Measurements from ENCODE around the gene CRIM1. TPM values are rescaled to one million over a fixed set of nuclear protein-coding genes. Genes with fewer than 3 reads are reported as not detected.

CRIM1 gene
- total RNA-seq, 4 donors from 2014 or later = 16.4 to 107 (median 29.9) TPM

GRCh38 chr2:36416370-36417165, 61.0 kb downstream of the CRIM1 start:
- TF ChIP-seq CTCF (IDR thresholded peaks at IDR 0.05) = no peak
- no peak for TF ChIP-seq POLR2A (IDR thresholded peaks at IDR 0.05)
- no peaks in the 10 kb centered on the region for H3K9me3 ChIP-seq
- DNase-seq = no peak
- 50 to 53% methylated on average over 7 of the region's 8 CpGs for WGBS, 2 donors
- H3K36me3 ChIP-seq = no peaks in the 10 kb centered on the region
- peaks cover 8 to 77% (median 39%) of the 10 kb centered on the region in 3 donors for H3K4me1 ChIP-seq
- no peaks in the 10 kb centered on the region for H3K27me3 ChIP-seq
- H3K4me3 ChIP-seq = no peak overlapping the region
- intact Hi-C loops (cut with DNase I) = no loop called here
- peak overlapping the region in 3 of 4 donors; percentile 8 to 13 (median 12) for H3K27ac ChIP-seq

GRCh38 chr2:36420569-36421181, 65.1 kb downstream of the CRIM1 start:
- Histone ChIP-seq H3K4me1 (peaks cover 8 to 43% (median 22%) of the 10 kb centered on the region in 3 donors), H3K36me3 (no peaks in the 10 kb centered on the region), H3K9me3 (no peaks in the 10 kb centered on the region), H3K4me3 (no peak overlapping the region), H3K27ac (peak overlapping the region in 2 of 4 donors; percentile 24 to 53), H3K27me3 (no peaks in the 10 kb centered on the region)
- WGBS, 2 donors = 83 to 88% methylated on average over 6 of the region's 6 CpGs
- intact Hi-C loops (cut with DNase I) = no loop called here
- no peak for DNase-seq
- TF ChIP-seq CTCF (IDR thresholded peaks at IDR 0.05) (no peak), POLR2A (IDR thresholded peaks at IDR 0.05) (no peak)

GRCh38 chr2:36421379-36421778, 65.8 kb downstream of the CRIM1 start:
- Histone ChIP-seq H3K27ac (peak overlapping the region in 1 of 4 donors; percentile 24), H3K27me3 (no peaks in the 10 kb centered on the region), H3K9me3 (no peaks in the 10 kb centered on the region), H3K4me1 (peaks cover 5 to 36% (median 16%) of the 10 kb centered on the region in 3 donors), H3K4me3 (no peak overlapping the region), H3K36me3 (no peaks in the 10 kb centered on the region)
- no peak for DNase-seq
- TF ChIP-seq CTCF (IDR thresholded peaks at IDR 0.05) = no peak
- TF ChIP-seq POLR2A (IDR thresholded peaks at IDR 0.05) = no peak
- 84 to 88% methylated on average over 3 of the region's 3 CpGs for WGBS, 2 donors
- intact Hi-C loops (cut with DNase I) = no loop called here

GRCh38 chr2:36423172-36423571, 67.6 kb downstream of the CRIM1 start:
- H3K27ac ChIP-seq = no peak overlapping the region
- H3K9me3 ChIP-seq = no peaks in the 10 kb centered on the region
- no peaks in the 10 kb centered on the region for H3K36me3 ChIP-seq
- H3K27me3 ChIP-seq = no peaks in the 10 kb centered on the region
- intact Hi-C loops (cut with DNase I) = no loop called here
- peaks cover 0 to 25% (median 8%) of the 10 kb centered on the region in 3 donors for H3K4me1 ChIP-seq
- no peak overlapping the region for H3K4me3 ChIP-seq
- WGBS, 2 donors = 78 to 83% methylated on average over 5 of the region's 5 CpGs
- no peak for DNase-seq
- TF ChIP-seq CTCF (IDR thresholded peaks at IDR 0.05) (no peak), POLR2A (IDR thresholded peaks at IDR 0.05) (no peak)

GRCh38 chr2:36423619-36424120, 68.1 kb downstream of the CRIM1 start:
- WGBS, 2 donors = 90 to 91% methylated on average over 1 of the region's 1 CpG
- Histone ChIP-seq H3K27me3 (no peaks in the 10 kb centered on the region), H3K9me3 (no peaks in the 10 kb centered on the region), H3K4me1 (peaks cover 0 to 26% (median 8%) of the 10 kb centered on the region in 3 donors), H3K4me3 (no peak overlapping the region), H3K27ac (no peak overlapping the region), H3K36me3 (no peaks in the 10 kb centered on the region)
- TF ChIP-seq POLR2A (IDR thresholded peaks at IDR 0.05) (no peak), CTCF (IDR thresholded peaks at IDR 0.05) (no peak)
- no peak for DNase-seq
- intact Hi-C loops (cut with DNase I) = no loop called here
